ENCODE measurements around the gene CDK10.

The CDK10 gene

DNA sequence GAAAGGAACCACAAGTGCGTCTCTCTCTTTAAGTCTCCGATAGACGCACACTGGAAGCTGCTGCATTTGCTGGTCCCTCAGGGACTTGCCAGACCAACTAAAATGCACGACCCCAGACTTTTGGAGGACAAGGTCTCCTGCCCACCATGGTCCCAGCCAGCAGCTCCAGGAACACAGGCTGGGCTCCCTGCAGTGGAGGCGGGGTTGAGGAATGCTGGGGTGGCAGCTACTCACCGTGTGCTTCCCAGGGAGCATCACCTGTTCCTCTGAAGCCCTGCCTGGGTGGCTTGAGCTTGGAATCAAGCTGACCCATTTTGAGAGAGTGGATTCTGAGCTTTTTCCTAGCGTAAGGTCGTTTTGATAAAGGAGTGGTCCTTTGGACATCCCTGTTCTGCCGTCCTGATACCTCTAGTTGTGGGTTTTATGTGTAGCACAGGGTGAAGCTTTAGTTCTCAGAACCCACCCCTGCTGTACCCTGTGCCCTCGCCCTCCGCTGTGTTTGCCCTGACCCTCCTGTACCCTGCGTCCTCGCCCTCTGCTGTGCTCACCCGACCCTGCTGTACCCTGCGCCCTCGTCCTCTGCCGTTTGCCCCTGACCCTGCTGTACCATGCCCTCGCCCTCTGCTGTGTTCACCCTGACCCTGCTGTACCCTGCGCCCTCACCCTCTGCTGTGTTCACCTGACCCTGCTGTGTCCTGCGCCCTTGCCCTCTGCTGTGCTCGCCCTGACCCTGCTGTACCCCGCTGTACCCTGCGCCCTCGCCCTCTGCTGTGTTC is 45.8 kb downstream of the CDK10 start:
- Histone ChIP-seq H3K9me3 (ENCODE audit: insufficient read depth, low read depth, low read length) (no peaks in the 10 kb centered on the region), H3K36me3 (ENCODE audit: insufficient read depth, low read depth, low read length) (peaks cover 48% of the 10 kb centered on the region), H3K4me3 (ENCODE audit: low read length) (no peak overlapping the region), H3K27me3 (ENCODE audit: insufficient read depth, low read length) (no peaks in the 10 kb centered on the region; the same call in 1 of the 2 replicates), H3K9ac (ENCODE audit: low read depth, low read length) (no peak overlapping the region), H3K27ac (ENCODE audit: low read length) (no peak overlapping the region), H3K4me1 (ENCODE audit: insufficient read depth, low read length) (peaks cover 7% of the 10 kb centered on the region; the same call in 1 of the 2 replicates)

- Histone ChIP-seq H3K9me3 (ENCODE audit: insufficient read depth, low read depth, low read length) (no peaks in the 10 kb centered on the region), H3K27me3 (ENCODE audit: insufficient read depth, low read length) (no peaks in the 10 kb centered on the region; the same call in 1 of the 2 replicates), H3K4me3 (ENCODE audit: low read length) (no peak overlapping the region), H3K27ac (ENCODE audit: low read length) (no peak overlapping the region), H3K36me3 (ENCODE audit: insufficient read depth, low read depth, low read length) (peaks cover 54% of the 10 kb centered on the region), H3K9ac (ENCODE audit: low read depth, low read length) (no peak overlapping the region), H3K4me1 (ENCODE audit: insufficient read depth, low read length) (peaks cover 7% of the 10 kb centered on the region; the same call in 1 of the 2 replicates)
Observed at GRCh38 chr16:89732918-89733242, 46.4 kb downstream of the CDK10 start.

DNA sequence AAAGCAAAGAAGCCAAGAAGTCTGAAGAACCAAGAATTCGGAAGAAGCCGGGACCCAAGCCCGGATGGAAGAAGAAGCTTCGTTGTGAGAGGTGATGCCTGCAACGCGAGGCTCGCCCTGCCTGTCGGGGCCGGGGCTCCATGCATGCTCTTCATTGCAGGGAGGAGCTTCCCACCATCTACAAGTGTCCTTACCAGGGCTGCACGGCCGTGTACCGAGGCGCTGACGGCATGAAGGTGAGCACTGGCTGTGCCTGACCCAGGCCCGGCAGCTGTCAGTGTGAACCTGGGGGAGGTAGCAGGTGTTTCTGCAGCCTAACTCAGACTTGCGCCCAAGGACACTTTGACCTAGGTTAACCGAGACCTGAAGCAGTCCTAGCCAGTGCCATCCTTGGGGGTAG is 46.8 kb downstream of the CDK10 start:
- Histone ChIP-seq H3K4me3 (ENCODE audit: low read length) (no peak overlapping the region), H3K9me3 (ENCODE audit: insufficient read depth, low read depth, low read length) (no peaks in the 10 kb centered on the region), H3K4me1 (ENCODE audit: insufficient read depth, low read length) (peaks cover 7% of the 10 kb centered on the region; the same call in 1 of the 2 replicates), H3K27ac (ENCODE audit: low read length) (no peak overlapping the region), H3K36me3 (ENCODE audit: insufficient read depth, low read depth, low read length) (peaks cover 58% of the 10 kb centered on the region), H3K27me3 (ENCODE audit: insufficient read depth, low read length) (no peaks in the 10 kb centered on the region; the same call in 1 of the 2 replicates), H3K9ac (ENCODE audit: low read depth, low read length) (no peak overlapping the region)

DNA sequence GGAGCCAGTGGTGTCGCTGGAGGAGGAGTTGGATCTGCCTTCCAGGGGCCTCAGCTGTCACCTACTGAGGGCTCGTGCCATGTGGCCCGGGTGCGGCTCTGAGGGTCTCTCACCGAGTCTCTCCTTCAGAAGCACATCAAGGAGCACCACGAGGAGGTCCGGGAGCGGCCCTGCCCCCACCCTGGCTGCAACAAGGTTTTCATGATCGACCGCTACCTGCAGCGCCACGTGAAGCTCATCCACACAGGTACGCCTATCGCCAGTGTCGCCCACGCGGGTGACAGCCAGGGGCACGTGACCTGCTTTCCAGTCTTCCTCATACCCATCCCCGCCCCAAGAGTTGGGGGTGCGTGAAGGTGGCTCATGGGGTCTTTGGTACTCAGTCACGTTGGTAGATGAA is 47.3 kb downstream of the CDK10 start:
- no peak overlapping the region for H3K9ac ChIP-seq (ENCODE audit: low read depth, low read length)
- H3K27ac ChIP-seq (ENCODE audit: low read length) = no peak overlapping the region
- peaks cover 7% of the 10 kb centered on the region; the same call in 1 of the 2 replicates for H3K4me1 ChIP-seq (ENCODE audit: insufficient read depth, low read length)
- peaks cover 63% of the 10 kb centered on the region for H3K36me3 ChIP-seq (ENCODE audit: insufficient read depth, low read depth, low read length)
- no peaks in the 10 kb centered on the region; the same call in 1 of the 2 replicates for H3K27me3 ChIP-seq (ENCODE audit: insufficient read depth, low read length)
- no peaks in the 10 kb centered on the region for H3K9me3 ChIP-seq (ENCODE audit: insufficient read depth, low read depth, low read length)
- H3K4me3 ChIP-seq (ENCODE audit: low read length) = no peak overlapping the region

DNA sequence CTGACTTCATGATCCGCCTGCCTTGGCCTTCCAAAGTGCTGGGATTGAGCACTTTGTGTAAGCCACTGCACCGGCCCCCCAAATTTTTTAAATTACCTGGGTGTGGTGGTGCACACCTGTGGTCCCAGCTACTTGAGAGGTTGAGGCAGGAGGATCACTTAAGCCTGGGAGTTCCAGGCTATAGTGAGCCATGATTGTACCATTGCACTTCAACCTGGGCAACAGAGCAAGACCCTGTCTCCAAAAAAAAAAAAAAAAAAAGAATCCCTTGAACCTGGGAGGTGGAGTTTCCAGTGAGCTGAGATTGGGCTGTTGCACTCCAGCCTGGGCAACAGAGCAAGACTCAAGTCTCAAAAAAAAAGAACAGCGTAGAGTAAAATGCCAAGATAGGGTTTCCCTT is 50.1 kb downstream of the CDK10 start:
- Histone ChIP-seq H3K36me3 (ENCODE audit: insufficient read depth, low read depth, low read length) (peaks cover 81% of the 10 kb centered on the region), H3K9ac (ENCODE audit: low read depth, low read length) (no peak overlapping the region), H3K4me3 (ENCODE audit: low read length) (no peak overlapping the region), H3K27ac (ENCODE audit: low read length) (no peak overlapping the region), H3K4me1 (ENCODE audit: insufficient read depth, low read length) (no peaks in the 10 kb centered on the region), H3K9me3 (ENCODE audit: insufficient read depth, low read depth, low read length) (no peaks in the 10 kb centered on the region), H3K27me3 (ENCODE audit: insufficient read depth, low read length) (no peaks in the 10 kb centered on the region)

DNA sequence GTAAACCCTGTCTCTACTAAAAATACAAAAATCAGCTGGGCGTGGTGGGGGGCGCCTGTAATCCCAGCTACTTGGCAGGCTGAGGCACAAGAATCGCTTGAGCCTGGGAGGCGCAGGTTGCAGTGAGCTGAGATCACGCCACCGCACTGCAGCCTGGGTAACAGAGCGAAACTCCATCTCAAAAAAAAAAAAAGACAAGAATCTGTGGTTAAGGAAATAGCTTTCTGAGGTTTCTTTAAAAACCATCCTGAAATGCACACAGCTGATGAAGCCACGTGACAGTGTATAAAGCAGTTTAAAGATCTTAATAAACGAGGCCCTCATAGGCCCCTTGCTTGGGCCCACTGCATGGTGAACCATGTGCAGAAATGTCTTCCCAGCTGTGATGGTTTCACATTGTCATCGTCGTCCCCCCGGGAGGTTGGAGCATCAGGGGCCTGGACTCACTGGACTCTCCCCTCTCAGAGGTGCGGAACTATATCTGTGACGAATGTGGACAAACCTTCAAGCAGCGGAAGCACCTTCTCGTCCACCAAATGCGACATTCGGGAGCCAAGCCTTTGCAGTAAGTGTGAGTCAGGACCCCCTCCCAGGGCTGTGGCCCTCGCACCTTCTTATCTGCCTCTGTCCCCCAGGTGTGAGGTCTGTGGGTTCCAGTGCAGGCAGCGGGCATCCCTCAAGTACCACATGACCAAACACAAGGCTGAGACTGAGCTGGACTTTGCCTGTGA is 51.0 kb downstream of the CDK10 start:
- H3K9ac ChIP-seq (ENCODE audit: low read depth, low read length) = no peak overlapping the region
- no peaks in the 10 kb centered on the region for H3K9me3 ChIP-seq (ENCODE audit: insufficient read depth, low read depth, low read length)
- H3K4me1 ChIP-seq (ENCODE audit: insufficient read depth, low read length) = no peaks in the 10 kb centered on the region
- peaks cover 89% of the 10 kb centered on the region for H3K36me3 ChIP-seq (ENCODE audit: insufficient read depth, low read depth, low read length)
- no peak overlapping the region for H3K27ac ChIP-seq (ENCODE audit: low read length)
- H3K4me3 ChIP-seq (ENCODE audit: low read length) = no peak overlapping the region
- H3K27me3 ChIP-seq (ENCODE audit: insufficient read depth, low read length) = no peaks in the 10 kb centered on the region

DNA sequence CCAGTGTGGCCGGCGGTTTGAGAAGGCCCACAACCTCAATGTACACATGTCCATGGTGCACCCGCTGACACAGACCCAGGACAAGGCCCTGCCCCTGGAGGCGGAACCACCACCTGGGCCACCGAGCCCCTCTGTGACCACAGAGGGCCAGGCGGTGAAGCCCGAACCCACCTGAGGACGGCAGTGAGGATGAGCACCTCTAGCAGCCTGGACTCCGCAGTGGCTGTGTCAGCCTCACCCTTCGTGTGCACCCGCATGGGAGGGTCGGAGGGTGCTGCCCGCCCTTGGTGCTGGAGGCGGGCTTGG is 51.5 kb downstream of the CDK10 start:
- H3K27ac ChIP-seq (ENCODE audit: low read length) = no peak overlapping the region
- H3K4me3 ChIP-seq (ENCODE audit: low read length) = no peak overlapping the region
- no peaks in the 10 kb centered on the region for H3K4me1 ChIP-seq (ENCODE audit: insufficient read depth, low read length)
- H3K9ac ChIP-seq (ENCODE audit: low read depth, low read length) = no peak overlapping the region
- H3K27me3 ChIP-seq (ENCODE audit: insufficient read depth, low read length) = no peaks in the 10 kb centered on the region
- H3K36me3 ChIP-seq (ENCODE audit: insufficient read depth, low read depth, low read length) = peaks cover 93% of the 10 kb centered on the region
- no peaks in the 10 kb centered on the region for H3K9me3 ChIP-seq (ENCODE audit: insufficient read depth, low read depth, low read length)

DNA sequence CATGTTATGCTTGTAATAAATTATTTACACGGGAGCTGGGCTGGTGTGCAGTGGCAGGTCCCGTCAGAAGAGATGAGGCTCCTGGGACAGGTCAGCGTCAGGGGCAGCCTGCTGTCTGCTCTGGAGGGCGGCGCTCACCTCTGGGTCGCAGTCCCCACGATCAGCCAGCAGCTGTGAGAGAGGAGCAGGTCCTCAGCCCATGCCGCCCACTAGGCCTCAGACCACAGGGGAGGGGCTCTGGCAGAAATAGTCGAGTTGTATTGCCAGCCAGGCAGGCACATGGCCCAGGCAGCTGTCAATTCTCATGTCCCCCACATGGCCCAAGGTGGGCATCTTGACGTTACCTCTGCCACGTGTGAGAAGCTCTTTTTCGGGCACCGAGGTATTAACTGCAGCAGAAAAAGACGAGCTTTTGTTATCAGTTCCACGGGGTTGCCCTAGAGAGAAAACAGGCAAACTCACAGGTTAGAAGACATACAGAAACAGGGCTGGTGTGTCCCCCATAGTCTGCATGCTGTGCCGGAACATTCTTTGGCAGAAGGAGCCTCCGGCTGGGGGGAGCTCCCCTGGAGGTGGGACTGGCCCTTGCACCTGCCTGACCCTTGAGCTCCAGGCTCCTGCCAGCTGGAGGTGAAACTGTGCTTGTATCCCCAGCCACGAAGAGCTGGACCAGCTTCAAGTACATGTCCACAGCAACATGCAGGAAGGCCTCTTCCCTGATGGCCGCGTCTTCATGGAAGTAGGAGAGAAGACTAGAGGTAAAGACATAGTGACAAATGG is 52.2 kb downstream of the CDK10 start:
- no peak overlapping the region for H3K27ac ChIP-seq (ENCODE audit: low read length)
- no peak overlapping the region for H3K4me3 ChIP-seq (ENCODE audit: low read length)
- H3K27me3 ChIP-seq (ENCODE audit: insufficient read depth, low read length) = no peaks in the 10 kb centered on the region
- H3K4me1 ChIP-seq (ENCODE audit: insufficient read depth, low read length) = no peaks in the 10 kb centered on the region
- peaks cover 91% of the 10 kb centered on the region for H3K36me3 ChIP-seq (ENCODE audit: insufficient read depth, low read depth, low read length)
- H3K9ac ChIP-seq (ENCODE audit: low read depth, low read length) = no peak overlapping the region
- no peaks in the 10 kb centered on the region for H3K9me3 ChIP-seq (ENCODE audit: insufficient read depth, low read depth, low read length)

GRCh38 chr16:89739383-89739782 is 52.9 kb downstream of the CDK10 start:
- no peak overlapping the region for H3K4me3 ChIP-seq (ENCODE audit: low read length)
- H3K4me1 ChIP-seq (ENCODE audit: insufficient read depth, low read length) = no peaks in the 10 kb centered on the region
- no peaks in the 10 kb centered on the region for H3K9me3 ChIP-seq (ENCODE audit: insufficient read depth, low read depth, low read length)
- H3K36me3 ChIP-seq (ENCODE audit: insufficient read depth, low read depth, low read length) = peaks cover 91% of the 10 kb centered on the region
- H3K9ac ChIP-seq (ENCODE audit: low read depth, low read length) = no peak overlapping the region
- H3K27ac ChIP-seq (ENCODE audit: low read length) = no peak overlapping the region
- no peaks in the 10 kb centered on the region for H3K27me3 ChIP-seq (ENCODE audit: insufficient read depth, low read length)

DNA sequence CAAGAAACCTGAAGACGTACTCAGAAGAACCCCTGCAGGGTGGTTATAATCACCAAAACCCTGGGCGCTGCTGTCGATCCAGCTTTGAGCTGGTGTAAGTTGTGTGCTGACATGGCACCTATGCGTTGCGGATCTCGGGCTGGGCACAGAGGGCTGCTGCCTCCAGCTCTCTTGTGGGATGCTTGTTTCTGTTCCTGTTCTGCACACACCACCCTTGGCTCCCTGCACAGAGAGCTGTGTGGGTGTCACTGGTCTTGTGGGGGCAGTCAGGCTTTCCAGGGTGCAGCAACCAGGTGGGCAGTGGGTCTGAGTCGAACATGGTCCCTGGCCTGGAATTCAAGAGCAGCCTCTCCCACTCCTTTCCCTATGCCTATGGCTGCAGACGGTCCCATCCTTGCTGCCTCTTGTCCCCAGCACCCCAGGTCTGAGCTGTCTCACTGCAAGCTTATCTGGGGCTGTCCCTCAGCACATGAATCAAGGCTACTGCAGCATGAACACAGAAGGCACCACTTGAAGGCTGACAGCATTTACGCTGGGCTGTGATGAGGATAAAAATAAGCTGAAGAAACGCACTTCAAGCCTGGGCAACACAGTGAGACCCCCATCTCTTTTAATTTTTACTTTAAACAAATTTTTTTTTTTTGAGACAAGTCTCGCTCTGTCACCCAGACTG is 55.0 kb downstream of the CDK10 start:
- Histone ChIP-seq H3K9ac (ENCODE audit: low read depth, low read length) (no peak overlapping the region), H3K4me3 (ENCODE audit: low read length) (no peak overlapping the region), H3K4me1 (ENCODE audit: insufficient read depth, low read length) (no peaks in the 10 kb centered on the region), H3K36me3 (ENCODE audit: insufficient read depth, low read depth, low read length) (peaks cover 94% of the 10 kb centered on the region), H3K27ac (ENCODE audit: low read length) (no peak overlapping the region), H3K9me3 (ENCODE audit: insufficient read depth, low read depth, low read length) (no peaks in the 10 kb centered on the region), H3K27me3 (ENCODE audit: insufficient read depth, low read length) (no peaks in the 10 kb centered on the region)

DNA sequence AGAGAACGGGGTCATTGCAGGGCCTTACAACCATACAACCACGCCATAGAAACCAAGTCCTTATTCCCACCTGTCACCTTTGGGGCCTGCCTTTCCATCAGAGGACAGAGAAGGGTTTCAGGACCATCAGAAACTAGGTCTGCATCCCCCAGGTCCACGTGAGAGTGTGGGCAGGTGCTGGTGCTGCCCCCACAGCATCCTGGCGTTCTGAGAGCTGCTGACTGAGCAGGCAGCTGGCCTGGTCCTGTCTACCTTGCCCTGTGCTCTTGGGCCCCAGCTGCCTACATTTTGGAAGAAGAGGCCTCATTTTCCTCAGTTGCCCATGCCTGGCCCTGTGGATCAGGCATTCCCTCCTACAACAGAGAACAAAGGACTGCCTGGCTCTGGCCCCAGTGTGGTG is 56.5 kb downstream of the CDK10 start:
- H3K4me1 ChIP-seq (ENCODE audit: insufficient read depth, low read length) = no peaks in the 10 kb centered on the region
- H3K36me3 ChIP-seq (ENCODE audit: insufficient read depth, low read depth, low read length) = peaks cover 91% of the 10 kb centered on the region
- no peak overlapping the region for H3K9ac ChIP-seq (ENCODE audit: low read depth, low read length)
- no peak overlapping the region for H3K27ac ChIP-seq (ENCODE audit: low read length)
- no peak overlapping the region for H3K4me3 ChIP-seq (ENCODE audit: low read length)
- H3K27me3 ChIP-seq (ENCODE audit: insufficient read depth, low read length) = no peaks in the 10 kb centered on the region
- no peaks in the 10 kb centered on the region for H3K9me3 ChIP-seq (ENCODE audit: insufficient read depth, low read depth, low read length)

All from iPS-20b (cell line).